Measurements from ENCODE around the gene ZCCHC7. TPM values are rescaled to one million over a fixed set of nuclear protein-coding genes. Genes with fewer than 3 reads are reported as not detected.

The ZCCHC7 gene
- total RNA-seq, 2 donors from 2014 or later = 19.8 to 27.3 TPM

DNA sequence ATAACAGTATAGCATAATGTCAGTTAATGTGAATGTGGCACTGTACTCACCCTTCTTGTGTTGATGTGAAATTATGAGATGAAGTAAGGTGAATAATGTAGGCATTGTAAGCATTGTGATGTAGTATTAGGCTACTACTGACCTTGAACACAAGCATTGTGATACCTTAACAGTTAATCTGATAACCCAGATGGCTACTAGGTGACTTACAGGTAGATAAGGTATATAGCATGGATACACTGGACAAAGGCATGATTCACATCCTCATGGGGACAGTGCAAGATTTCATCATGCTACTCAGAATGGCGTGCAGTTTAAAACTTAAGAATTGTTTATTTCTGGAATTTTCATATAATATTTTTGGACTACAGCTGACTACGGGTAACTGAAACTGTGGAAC is 134.8 kb downstream of the ZCCHC7 start:
- Mint-ChIP-seq H3K9me3 (peaks cover 3% of the 10 kb centered on the region), H3K27ac (no peak overlapping the region), H3K4me1 (peaks cover 8% of the 10 kb centered on the region), H3K4me3 (no peak overlapping the region), H3K27me3 (no peaks in the 10 kb centered on the region), H3K36me3 (ENCODE audit: low read depth) (peaks cover 36% of the 10 kb centered on the region)
- ATAC-seq (replicated peaks) = no peak

DNA sequence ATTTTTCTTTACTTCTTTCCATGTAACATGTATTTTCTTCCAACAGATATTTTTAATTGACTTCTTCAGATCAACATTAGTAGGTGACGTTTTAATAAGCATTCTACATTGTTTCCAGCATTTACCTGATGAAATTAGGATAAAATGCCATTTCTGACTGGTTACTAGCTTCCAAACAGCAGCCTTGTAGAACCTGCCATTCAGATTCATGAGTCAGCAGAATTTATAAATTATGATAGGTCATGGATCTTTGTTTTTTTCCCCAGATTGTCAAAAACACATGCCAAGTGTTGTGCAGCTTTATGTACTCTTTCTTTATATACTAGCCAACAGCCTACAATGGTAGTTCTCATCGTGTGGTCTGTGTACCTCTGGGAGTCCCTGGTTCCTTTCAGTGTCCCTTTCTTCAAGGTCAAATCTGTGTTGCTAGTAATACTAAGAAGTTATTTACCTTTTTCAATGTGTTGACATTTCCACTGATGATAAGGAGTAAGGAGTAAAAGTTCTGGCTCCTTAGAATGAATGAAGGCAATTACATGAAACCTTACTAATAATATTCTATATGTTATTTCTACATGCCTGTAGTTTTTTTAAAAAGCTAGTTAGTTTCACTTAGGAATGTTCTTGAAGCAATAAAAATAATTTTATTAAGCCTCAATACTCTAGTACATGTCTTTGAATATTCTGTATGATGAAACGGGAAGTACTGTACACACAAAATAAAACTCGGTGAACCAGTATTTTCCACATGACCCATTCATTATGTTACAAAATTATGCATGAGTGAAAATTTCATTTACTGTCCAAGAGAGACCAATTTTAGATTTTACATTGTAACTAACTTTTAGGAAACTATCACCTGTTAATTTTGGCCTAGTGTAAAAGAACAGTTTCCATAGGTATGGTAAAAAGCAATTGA is 135.8 kb downstream of the ZCCHC7 start:
- ATAC-seq (replicated peaks) = no peak
- Mint-ChIP-seq H3K9me3 (peaks cover 3% of the 10 kb centered on the region), H3K36me3 (ENCODE audit: low read depth) (peaks cover 31% of the 10 kb centered on the region), H3K27ac (no peak overlapping the region), H3K4me1 (peaks cover 8% of the 10 kb centered on the region), H3K4me3 (no peak overlapping the region), H3K27me3 (no peaks in the 10 kb centered on the region)

DNA sequence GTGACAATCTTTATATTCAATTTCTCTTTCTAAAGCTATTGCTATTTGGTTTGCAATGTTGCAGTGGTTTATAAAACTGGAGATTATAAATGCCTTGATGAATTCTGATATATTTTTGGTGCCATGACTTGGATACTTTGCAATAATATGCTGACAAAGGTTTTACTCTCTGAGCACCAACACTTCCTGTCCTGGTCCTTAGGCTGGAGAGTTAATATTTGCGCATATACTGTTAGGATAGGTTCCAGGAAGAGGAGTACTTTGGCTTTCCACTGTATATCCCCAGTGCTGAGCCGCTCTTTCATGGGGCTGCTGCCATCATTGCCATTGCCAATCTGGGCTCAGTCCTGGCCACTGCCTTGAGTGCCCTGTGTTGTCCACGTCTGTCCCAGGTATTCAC is 139.6 kb downstream of the ZCCHC7 start:
- Mint-ChIP-seq H3K27me3 (no peaks in the 10 kb centered on the region), H3K36me3 (ENCODE audit: low read depth) (peaks cover 15% of the 10 kb centered on the region)
- ATAC-seq (replicated peaks) = no peak

DNA sequence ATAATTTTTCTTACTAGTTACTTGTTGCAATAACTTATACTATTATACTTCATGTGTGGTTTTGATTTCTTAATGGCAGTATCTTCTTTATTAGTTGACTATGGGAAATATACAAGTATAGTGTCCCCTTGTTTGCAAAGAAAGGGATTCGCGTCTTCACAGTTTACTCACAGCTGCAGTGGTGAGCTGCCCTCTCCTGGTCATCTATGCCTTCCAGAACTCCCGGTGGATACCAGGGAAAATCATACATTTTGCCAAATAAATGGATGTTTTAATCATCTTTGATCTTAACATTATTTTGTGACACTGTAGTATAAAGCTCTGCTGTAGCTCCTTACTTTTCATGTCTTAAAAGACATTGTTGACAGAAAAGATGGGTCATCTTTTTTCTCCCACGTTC is 142.0 kb downstream of the ZCCHC7 start:
- Mint-ChIP-seq H3K9me3 (no peaks in the 10 kb centered on the region), H3K36me3 (ENCODE audit: low read depth) (peaks cover 5% of the 10 kb centered on the region), H3K27ac (no peak overlapping the region), H3K27me3 (no peaks in the 10 kb centered on the region), H3K4me3 (no peak overlapping the region), H3K4me1 (peaks cover 6% of the 10 kb centered on the region)
- ATAC-seq (replicated peaks) = no peak

More for the DNA sequence above, 139.6 kb downstream of the ZCCHC7 start:
- Mint-ChIP-seq H3K27ac (no peak overlapping the region), H3K9me3 (peaks cover 3% of the 10 kb centered on the region), H3K4me1 (peaks cover 8% of the 10 kb centered on the region), H3K4me3 (no peak overlapping the region)

DNA sequence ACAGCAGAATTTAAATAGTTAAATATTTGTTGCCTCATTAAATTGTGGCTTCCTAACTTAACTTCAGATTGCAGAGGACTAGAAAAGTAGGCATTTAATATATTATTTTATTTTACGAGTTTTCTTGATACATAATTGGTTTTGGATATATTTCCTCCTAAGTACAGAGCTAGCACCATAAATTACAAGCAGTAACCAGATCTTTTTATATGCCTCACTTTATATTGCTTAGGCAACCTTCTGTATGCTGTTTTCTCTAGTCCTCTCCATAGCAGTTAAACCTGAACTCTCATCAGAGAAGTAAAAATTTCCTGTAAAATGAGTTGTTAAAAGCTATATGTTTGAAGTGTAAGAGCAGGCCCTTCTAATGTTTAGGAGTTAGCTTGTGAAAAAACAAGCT is 144.2 kb downstream of the ZCCHC7 start:
- H3K36me3 Mint-ChIP-seq (ENCODE audit: low read depth) = no peaks in the 10 kb centered on the region
- ATAC-seq (replicated peaks) = no peak
- no peak overlapping the region for H3K27ac Mint-ChIP-seq
- peaks cover 6% of the 10 kb centered on the region for H3K4me1 Mint-ChIP-seq
- no peaks in the 10 kb centered on the region for H3K9me3 Mint-ChIP-seq
- H3K4me3 Mint-ChIP-seq = no peak overlapping the region
- no peaks in the 10 kb centered on the region for H3K27me3 Mint-ChIP-seq

DNA sequence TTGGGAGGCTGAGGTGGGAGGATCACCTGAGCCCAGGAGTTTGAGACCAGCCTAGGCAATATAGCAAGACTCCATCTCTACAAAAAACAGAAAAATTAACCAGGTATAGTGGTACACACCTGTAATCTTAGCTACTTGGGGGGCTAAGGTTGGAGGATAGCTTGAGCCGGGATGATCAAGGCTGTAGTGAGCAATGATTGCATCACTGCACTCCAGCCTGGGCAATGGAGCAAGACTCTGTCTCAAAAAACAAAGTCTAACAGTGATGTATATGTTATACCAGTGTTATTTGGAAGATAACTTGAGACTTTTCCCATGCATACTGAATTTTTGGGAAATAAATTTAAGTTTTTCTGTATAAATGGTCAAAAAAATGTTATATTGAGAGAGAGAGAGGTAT is 146.3 kb downstream of the ZCCHC7 start:
- Mint-ChIP-seq H3K36me3 (ENCODE audit: low read depth) (peaks cover 1% of the 10 kb centered on the region), H3K4me1 (peaks cover 6% of the 10 kb centered on the region), H3K27me3 (no peaks in the 10 kb centered on the region), H3K9me3 (no peaks in the 10 kb centered on the region), H3K27ac (no peak overlapping the region), H3K4me3 (no peak overlapping the region)
- no peak for ATAC-seq (replicated peaks)

DNA sequence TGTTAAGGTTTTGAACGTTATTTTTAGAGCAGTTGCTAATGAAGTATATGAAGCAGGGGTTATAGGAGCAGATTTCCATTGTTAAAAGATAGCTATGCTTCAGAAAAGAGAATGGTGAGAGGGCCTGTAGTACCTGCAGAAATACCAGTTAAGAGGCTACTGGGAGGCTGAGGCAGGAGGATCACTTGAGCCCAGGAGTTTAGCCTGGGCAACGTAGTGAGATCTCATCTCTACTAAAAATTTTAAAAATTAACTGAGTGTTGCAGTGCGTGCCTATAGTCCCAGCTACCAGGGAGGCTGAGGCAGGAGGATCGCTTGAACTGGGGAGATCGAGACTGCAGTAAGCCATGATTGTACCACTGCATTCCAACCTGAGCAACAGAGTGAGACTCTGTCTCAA is 148.8 kb downstream of the ZCCHC7 start:
- Mint-ChIP-seq H3K27me3 (no peaks in the 10 kb centered on the region), H3K4me1 (peaks cover 6% of the 10 kb centered on the region), H3K9me3 (peaks cover 4% of the 10 kb centered on the region), H3K36me3 (ENCODE audit: low read depth) (peaks cover 13% of the 10 kb centered on the region), H3K27ac (no peak overlapping the region), H3K4me3 (no peak overlapping the region)
- no peak for ATAC-seq (replicated peaks)

DNA sequence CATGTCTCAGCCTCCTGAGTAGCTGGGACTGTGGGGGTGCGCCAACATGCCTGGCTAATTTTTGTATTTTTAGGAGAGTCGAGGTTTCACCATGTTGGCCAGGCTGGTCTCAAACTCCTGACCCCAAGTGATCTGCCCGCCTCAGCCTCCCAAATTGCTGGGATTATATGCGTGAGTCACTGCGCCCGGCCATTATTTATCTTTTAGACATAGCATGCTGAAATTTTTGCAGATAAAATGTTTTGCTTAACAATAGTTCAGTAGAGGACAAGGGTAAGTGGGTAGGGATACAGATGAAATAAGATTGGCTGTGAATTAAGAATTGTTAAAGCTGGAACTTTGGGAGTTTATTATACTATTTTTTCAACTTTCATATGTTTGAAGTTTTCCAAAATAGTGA is 151.3 kb downstream of the ZCCHC7 start:
- H3K4me1 Mint-ChIP-seq = no peaks in the 10 kb centered on the region
- H3K27me3 Mint-ChIP-seq = no peaks in the 10 kb centered on the region
- no peak for ATAC-seq (replicated peaks)
- H3K4me3 Mint-ChIP-seq = no peak overlapping the region
- peaks cover 13% of the 10 kb centered on the region for H3K36me3 Mint-ChIP-seq (ENCODE audit: low read depth)
- no peak overlapping the region for H3K27ac Mint-ChIP-seq
- H3K9me3 Mint-ChIP-seq = peaks cover 4% of the 10 kb centered on the region

DNA sequence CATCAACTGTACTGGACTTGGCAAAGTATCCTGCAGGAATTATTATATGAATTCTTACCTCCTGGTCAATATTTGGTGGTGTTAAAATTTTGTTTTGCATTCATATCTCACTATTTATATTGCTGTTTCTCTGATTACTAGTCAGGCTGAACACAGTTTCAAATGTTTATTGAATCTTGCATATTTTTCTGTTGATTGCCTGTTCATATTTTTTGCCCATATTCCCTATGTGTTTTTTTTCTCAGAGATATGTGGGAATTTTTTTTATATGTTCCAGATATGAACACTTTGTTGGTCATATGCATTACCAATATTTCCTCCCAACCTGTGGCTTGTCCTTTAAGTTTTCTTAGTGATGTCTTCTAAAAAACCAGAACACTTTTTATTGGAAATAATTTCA is 153.2 kb downstream of the ZCCHC7 start:
- Mint-ChIP-seq H3K4me1 (no peaks in the 10 kb centered on the region), H3K9me3 (peaks cover 4% of the 10 kb centered on the region), H3K27me3 (no peaks in the 10 kb centered on the region), H3K36me3 (ENCODE audit: low read depth) (peaks cover 13% of the 10 kb centered on the region), H3K27ac (no peak overlapping the region), H3K4me3 (no peak overlapping the region)
- ATAC-seq (replicated peaks) = no peak

DNA sequence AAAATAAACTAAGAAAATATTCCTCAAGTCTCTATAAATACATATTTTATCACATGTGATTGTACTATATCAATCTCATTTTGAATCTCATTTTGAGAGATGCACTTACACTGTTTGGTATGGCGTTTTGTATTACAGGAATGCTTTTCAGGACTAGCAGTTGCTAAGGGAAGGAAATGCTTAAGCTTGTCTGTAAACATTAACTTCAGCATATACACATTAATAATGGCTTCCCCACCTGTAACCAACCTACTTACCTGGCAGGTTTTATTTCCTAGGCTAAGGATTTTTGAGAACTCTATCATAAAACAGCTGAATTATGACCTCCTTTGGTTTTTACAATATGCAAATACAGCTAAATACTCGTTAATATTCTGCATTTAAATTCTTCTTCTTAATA is 161.2 kb downstream of the ZCCHC7 start:
- Mint-ChIP-seq H3K9me3 (no peaks in the 10 kb centered on the region), H3K4me3 (no peak overlapping the region), H3K27me3 (no peaks in the 10 kb centered on the region), H3K27ac (no peak overlapping the region), H3K36me3 (ENCODE audit: low read depth) (no peaks in the 10 kb centered on the region), H3K4me1 (no peaks in the 10 kb centered on the region)
- ATAC-seq (replicated peaks) = no peak

DNA sequence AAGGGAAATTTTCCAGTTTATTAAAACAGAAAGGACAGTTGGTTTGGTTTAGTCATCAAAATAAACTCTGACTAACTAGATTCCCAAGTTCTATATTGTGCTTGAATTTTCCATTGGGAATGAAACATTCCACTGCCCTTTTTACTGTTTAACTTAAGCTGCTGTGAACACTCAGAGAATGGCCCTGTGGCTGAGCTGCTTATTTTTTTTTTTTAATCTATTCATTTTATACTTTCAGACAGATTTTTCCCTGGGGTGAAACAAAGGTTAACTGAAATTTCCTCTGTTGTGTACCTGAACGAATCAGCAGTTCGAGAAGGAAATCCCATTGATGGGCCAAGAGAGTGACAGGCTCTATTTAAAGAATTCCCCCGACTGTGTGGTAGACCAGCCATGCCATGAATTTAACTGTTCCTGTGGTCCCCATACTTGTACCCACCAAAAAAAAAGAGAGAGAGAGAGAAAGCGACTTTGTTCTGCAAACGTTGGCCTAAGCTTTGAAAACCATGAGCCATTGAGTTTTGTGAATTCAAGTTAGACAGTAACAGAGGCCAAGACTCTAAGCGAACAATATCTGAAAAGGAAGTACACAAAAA is 163.5 kb downstream of the ZCCHC7 start:
- peak overlapping the region; percentile 2 for H3K4me3 Mint-ChIP-seq
- H3K27me3 Mint-ChIP-seq = no peaks in the 10 kb centered on the region
- peak; percentile 29 for ATAC-seq (replicated peaks)
- H3K36me3 Mint-ChIP-seq (ENCODE audit: low read depth) = peaks cover 5% of the 10 kb centered on the region
- H3K9me3 Mint-ChIP-seq = no peaks in the 10 kb centered on the region
- peak overlapping the region; percentile 28 for H3K27ac Mint-ChIP-seq
- H3K4me1 Mint-ChIP-seq = peaks cover 5% of the 10 kb centered on the region

DNA sequence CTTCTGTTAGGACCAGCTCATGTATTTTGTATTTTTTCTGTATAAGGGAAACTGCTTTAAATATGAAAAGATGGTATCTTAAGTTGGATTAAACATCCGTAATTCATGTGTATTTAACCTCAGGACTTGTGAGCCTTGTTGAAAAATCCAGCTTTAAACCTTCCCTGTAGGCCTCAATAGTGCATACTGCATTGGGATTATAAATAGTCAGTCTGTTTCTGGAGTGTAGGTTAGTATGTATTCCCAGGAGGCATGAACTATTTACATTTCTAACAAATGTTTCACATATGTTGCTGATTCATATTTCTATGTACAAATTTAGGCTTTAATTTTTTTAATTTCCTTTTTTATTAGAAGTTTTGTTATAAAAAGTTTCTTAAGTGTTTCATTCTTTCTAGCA is 164.3 kb downstream of the ZCCHC7 start:
- H3K4me1 Mint-ChIP-seq = peaks cover 9% of the 10 kb centered on the region
- ATAC-seq (replicated peaks) = no peak
- no peaks in the 10 kb centered on the region for H3K9me3 Mint-ChIP-seq
- peaks cover 11% of the 10 kb centered on the region for H3K36me3 Mint-ChIP-seq (ENCODE audit: low read depth)
- no peak overlapping the region for H3K27ac Mint-ChIP-seq
- no peak overlapping the region for H3K4me3 Mint-ChIP-seq
- no peaks in the 10 kb centered on the region for H3K27me3 Mint-ChIP-seq

DNA sequence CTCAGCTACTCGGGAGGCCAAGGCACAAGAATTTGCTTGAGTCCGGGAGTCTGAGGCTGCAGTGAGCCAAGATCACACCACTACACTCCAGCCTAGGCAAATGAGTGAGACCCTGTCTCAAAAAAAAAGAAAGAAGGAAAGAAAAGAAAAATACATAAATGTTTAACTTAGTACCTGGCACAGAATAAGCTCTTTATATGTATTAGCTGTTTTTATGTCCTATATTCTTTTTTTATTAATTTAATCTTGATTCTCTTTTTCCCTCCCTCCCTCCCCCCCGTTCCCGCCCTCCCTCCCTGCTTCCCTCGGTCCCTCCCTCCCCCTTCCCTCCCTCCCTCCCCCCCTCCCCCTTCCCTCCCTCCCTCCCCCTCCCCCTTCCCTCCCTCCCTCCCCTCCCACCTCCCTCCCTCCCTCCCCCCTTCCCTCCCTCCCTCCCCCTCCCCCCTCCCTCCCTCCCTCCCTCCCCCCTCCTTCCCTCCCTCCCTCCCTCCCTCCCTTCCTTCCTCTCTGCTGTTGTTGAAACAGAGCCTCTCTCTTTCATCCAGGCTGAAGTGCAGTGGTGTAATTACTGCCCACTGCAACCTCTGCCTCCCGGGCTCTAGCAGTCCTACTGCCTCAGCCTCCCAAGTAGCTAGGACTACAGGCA is 166.3 kb downstream of the ZCCHC7 start:
- ATAC-seq (replicated peaks) = no peak
- H3K27ac Mint-ChIP-seq = no peak overlapping the region
- no peaks in the 10 kb centered on the region for H3K9me3 Mint-ChIP-seq
- H3K4me3 Mint-ChIP-seq = no peak overlapping the region
- H3K27me3 Mint-ChIP-seq = no peaks in the 10 kb centered on the region
- peaks cover 11% of the 10 kb centered on the region for H3K36me3 Mint-ChIP-seq (ENCODE audit: low read depth)
- H3K4me1 Mint-ChIP-seq = peaks cover 19% of the 10 kb centered on the region

DNA sequence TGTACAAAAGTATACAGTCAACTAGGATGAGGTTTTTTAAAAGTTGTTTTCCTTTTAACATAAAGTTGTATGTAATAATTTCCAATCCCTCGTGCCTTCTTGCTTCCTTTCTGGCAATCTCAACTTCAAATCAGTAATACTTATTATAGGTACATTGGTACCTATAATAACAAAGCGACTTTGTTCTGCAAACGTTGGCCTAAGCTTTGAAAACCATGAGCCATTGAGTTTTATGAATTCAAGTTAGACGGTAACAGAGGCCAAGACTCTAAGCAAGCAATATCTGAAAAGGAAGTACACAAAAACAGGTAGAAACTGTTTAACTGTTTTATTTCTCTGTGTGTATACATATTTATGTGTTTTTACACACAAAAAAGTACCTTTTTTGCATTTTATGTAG is 166.9 kb downstream of the ZCCHC7 start:
- H3K4me1 Mint-ChIP-seq = peaks cover 19% of the 10 kb centered on the region
- peaks cover 11% of the 10 kb centered on the region for H3K36me3 Mint-ChIP-seq (ENCODE audit: low read depth)
- no peaks in the 10 kb centered on the region for H3K9me3 Mint-ChIP-seq
- no peaks in the 10 kb centered on the region for H3K27me3 Mint-ChIP-seq
- H3K27ac Mint-ChIP-seq = no peak overlapping the region
- no peak overlapping the region for H3K4me3 Mint-ChIP-seq
- ATAC-seq (replicated peaks) = no peak

DNA sequence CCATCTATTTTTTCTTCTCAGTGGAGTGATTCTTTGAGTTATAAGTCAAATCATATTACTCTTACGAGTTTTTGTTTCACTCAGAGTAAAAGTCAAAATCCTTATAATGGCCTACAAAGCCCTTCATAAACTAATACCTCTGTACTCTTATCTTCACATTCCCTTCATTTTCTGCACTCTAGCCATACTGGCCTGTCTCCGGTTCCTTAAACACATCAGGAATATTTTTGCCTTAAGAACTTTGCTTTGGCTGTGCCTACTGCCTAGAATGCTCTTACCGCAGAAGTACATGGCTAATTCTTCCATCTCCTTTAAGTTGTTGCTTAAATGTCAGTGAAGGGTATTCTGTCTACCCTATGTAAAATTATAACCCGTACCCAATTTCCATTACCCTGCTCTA is 169.3 kb downstream of the ZCCHC7 start:
- Mint-ChIP-seq H3K4me1 (peaks cover 29% of the 10 kb centered on the region), H3K27me3 (no peaks in the 10 kb centered on the region), H3K9me3 (no peaks in the 10 kb centered on the region), H3K36me3 (ENCODE audit: low read depth) (peaks cover 11% of the 10 kb centered on the region), H3K27ac (peak overlapping the region; percentile 89), H3K4me3 (no peak overlapping the region)
- no peak for ATAC-seq (replicated peaks)
